ENCODE data around the gene BDNF.
"Not testable (repeated sequence)": the region's sequence is repeated elsewhere in the genome, so short reads cannot be mapped to it uniquely, and the experiment has no call there.

The BDNF gene

DNA sequence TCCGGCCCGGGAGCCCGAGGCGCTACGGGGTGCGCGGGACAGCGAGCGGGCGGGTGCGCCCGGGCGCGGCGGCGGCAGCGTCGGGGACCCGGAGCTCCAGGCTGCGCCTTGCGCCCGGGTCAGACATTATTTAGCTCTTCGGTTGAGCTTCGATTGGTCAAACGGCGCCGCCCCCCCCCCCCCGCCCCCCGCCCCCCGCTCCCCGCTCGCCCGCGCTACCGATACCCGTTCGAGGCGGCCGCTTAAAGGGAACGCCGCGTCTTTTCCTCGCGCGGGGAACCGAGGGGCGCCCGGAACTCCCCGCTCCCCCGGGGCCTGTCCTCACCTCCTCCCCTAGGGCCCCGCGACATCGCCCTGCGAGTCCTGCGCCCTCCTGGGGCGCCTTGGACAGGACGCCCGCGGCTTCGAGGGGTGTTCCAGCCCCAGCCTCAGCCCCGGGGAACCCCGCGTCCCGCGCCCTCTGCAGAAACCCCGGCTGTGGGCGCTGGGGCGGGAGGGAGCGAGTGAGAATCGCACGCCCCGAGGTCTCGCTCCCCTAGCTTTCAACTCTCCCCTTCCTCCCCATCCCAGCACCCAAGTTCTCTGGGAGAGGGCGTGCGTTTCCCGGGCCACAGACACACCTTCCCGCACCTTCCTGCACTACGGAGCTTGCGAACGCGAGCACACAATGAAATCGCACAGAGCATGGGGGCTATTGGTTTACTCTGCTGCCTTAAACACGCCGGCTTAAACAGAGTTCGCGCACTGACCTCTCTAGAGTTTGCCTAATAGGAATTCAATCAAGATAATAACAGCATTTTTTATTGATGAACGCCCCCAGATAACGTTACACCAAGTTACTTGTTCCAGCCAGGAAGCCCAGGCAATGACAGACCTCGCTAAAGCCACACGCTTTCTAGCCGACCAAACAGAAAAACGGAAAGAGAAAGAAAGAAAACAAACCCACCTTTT lies at the start of gene BDNF:
Gene BDNF (minus strand): TSS at position 105 of the 951 bp plus-strand sequence. CDS start 41,891 bp downstream, outside the sequence.
- FAIRE-seq (no peak), DNase-seq (ENCODE audit: low spot score) (peak; percentile 71)

GRCh38 chr11:27740362-27741013 lies 40.2 kb upstream of the BDNF start:
- FAIRE-seq (no peak), DNase-seq (ENCODE audit: low spot score) (no peak)

GRCh38 chr11:27735281-27735680 lies 35.0 kb upstream of the BDNF start:
- FAIRE-seq (no peak), DNase-seq (ENCODE audit: low spot score) (no peak)

DNA sequence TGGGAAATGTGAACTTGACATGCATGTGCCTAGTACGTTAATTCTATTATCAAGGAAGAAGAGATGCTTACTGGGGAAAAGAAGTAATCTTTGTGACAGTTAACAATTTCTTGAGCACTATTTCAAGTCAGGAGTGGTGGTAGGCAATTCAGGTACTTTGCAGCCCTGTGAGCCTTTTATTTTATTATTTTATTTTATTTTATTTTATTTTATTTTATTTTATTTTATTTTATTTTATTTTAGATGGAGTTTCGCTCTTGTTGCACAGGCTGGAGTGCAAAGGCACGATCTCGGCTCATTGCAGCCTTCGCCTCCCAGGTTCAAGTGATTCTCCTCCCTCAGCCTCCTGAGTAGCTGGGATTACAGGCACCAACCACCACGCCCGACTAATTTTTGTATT lies 31.5 kb upstream of the BDNF start:
- FAIRE-seq, result not testable (repeated sequence)

GRCh38 chr11:27726981-27727380 lies 26.7 kb upstream of the BDNF start:
- no peak for FAIRE-seq
- no peak for DNase-seq (ENCODE audit: low spot score)

More for the DNA sequence above, 31.5 kb upstream of the BDNF start:
- not testable (repeated sequence) for DNase-seq (ENCODE audit: low spot score)

GRCh38 chr11:27723687-27724086 lies 23.4 kb upstream of the BDNF start:
- FAIRE-seq (no peak), DNase-seq (ENCODE audit: low spot score) (no peak)

DNA sequence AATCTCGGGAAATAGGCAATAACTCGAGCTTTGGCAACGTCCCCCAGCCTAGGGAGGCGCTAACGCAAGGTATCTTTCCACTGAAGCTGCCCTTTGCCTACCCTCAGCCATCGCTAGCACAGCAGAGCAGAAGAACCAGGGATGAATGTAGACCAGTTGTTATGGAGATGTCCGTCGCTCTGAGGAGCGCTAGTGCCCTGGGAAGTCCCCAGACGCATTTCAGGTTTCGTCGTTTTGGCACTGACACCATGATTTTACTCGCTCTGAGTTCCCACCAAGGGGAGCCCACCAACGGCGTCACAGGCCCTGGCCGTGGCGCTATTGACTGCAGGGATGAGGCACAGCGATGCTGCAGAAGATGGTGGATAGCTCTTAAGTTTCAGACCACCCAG lies 22.7 kb upstream of the BDNF start:
- DNase-seq (ENCODE audit: low spot score) (no peak), FAIRE-seq (no peak)

GRCh38 chr11:27722117-27722952 lies 22.1 kb upstream of the BDNF start:
- DNase-seq (ENCODE audit: low spot score), result peak; percentile 26
- FAIRE-seq, result no peak

GRCh38 chr11:27721264-27722116 lies 21.2 kb upstream of the BDNF start:
- FAIRE-seq (no peak), DNase-seq (ENCODE audit: low spot score) (no peak)

GRCh38 chr11:27720277-27720830 lies 20.1 kb upstream of the BDNF start:
- DNase-seq (ENCODE audit: low spot score) (peak; percentile 69), FAIRE-seq (no peak)

DNA sequence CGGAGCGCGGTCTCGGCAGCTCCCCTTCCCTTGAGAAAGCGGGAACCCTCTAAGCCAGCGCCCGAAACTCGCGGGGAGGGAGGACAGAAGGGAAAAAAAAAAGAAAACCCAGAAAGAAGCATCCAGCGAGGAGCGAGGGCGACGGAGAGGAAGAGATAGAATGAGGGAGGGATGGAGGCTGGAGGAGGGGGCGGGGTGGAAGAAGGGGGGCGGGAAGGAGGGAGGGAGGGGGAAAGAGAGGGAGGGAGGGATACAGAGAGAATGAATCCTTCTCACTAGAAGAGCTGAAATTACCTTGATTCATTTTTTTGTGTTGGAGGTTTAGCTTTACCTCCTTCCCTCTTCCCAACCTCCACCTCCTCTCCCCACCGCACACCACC lies 19.3 kb upstream of the BDNF start:
- DNase-seq (ENCODE audit: low spot score) (no peak), FAIRE-seq (no peak)

DNA sequence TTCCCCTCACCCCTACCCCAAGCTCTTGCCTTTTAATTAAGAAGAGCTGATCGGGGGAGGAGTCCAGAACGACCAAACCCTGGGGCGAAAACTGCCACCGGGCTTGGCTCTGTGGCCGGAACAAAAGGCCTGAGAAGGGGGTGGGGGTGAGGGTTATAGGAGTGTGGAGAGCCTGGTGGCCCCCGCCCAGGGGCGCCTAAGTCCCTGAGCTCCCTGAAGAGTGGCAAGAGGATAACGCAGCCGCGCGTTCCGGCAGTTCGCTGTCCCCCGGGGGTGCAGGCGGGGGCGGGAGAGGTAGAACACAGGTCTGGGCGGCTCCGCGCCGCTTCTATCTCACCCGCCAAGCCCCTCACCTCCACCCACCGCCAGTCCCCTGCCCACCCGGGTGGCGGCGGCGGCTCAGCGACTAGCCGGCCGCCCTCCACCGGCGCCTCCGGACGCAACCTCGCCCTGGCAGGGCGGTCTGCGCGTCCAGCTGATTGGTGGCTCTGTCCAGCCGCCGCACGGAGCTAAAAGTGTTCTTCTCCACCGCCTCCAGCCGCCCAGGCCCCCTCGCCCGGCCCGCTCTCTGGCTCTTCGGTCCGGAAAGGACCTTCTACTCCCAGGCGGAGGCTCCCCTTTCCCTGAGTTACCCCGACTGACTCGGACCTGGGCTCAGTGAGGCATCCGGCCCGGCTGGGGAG lies 18.7 kb upstream of the BDNF start:
- FAIRE-seq, result no peak
- peak; percentile 18 for DNase-seq (ENCODE audit: low spot score)

GRCh38 chr11:27718346-27718862 lies 18.1 kb upstream of the BDNF start:
- no peak for FAIRE-seq
- peak; percentile 60 for DNase-seq (ENCODE audit: low spot score)

- DNase-seq (ENCODE audit: low spot score) (no peak), FAIRE-seq (no peak)
Measured at GRCh38 chr11:27717801-27718229, 17.6 kb upstream of the BDNF start.

- FAIRE-seq, result no peak
- DNase-seq (ENCODE audit: low spot score), result no peak
Measured at GRCh38 chr11:27717377-27717776, 17.1 kb upstream of the BDNF start.

GRCh38 chr11:27716835-27717234 lies 16.6 kb upstream of the BDNF start:
- no peak for FAIRE-seq
- DNase-seq (ENCODE audit: low spot score), result no peak

DNA sequence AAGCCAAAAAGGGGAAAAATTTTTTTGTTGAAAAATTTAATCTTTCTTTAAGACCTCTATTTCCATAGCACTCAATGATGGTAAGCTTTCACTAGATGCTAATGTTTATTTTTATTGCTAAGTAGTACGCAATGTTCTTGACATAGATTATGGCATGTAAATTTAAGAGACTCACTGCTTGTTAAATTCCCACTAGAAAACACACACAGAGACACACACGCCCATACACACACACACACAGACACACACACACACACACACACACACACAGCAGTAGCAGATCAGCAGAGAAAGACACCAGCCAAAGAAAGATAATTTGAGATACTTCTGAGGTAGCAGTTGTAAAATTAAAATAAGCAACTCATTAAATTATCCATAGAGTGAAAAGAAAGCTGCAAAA lies 16.0 kb upstream of the BDNF start:
- DNase-seq (ENCODE audit: low spot score), result no peak
- no peak for FAIRE-seq

GRCh38 chr11:27711725-27712124 lies 11.5 kb upstream of the BDNF start:
- no peak for DNase-seq (ENCODE audit: low spot score)
- FAIRE-seq, result no peak

DNA sequence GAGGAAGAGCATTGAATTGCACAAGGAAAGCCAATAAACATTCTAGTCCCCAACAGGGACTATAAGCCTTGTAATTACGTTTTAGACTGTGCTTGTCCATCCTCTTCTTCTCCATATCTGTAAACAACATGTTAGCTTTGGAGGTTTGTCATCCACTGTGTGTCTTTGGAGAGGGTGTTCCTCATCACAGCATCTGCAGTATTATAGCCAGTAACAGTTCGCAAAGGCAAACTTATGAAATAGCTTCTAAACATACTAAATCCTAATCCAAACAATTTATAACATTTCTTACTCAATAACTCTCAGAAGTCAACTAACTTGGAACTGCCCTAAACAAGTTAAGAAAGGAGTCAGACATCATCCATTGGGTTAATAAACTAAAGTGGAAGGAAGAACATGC lies 10.3 kb upstream of the BDNF start:
- no peak for DNase-seq (ENCODE audit: low spot score)
- FAIRE-seq, result no peak

DNA sequence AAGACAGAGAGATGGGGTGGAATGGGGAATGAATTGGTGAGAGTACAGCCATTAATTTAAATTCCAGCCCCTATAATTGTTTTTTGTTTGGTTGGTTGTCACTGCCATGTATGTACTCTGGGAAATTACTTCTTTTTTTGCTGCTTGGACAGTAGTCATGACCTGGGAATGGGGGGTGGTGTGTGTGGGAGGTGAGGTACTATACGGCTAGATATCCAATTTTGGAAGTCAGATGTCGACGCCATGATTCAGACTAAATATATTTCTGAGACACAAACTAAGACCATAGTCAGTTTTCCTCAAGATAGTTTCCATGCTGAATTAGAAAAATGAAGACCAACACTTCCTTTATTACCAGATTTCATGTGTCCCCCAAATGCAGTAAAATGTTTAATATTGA lies 7.4 kb upstream of the BDNF start:
- FAIRE-seq (no peak), DNase-seq (ENCODE audit: low spot score) (no peak)

Measured in urothelium cell line (cell line).